VCaP (cell line): Measurements from ENCODE around the gene ACTRT3.

Source experiments
- H3K27ac ChIP-seq: fragments of 450-650 bp; 2 replicates; pipeline ENCODE4 v1.5.1; 2017
- TF ChIP-seq, protein P1 (sequence below): fragments of 450-650 bp; conservative IDR thresholded peaks from 2 replicates; pipeline ENCODE4 v1.5.1; 2017; ENCODE audit warnings: mild to moderate bottlenecking, moderate library complexity

The ACTRT3 gene

DNA sequence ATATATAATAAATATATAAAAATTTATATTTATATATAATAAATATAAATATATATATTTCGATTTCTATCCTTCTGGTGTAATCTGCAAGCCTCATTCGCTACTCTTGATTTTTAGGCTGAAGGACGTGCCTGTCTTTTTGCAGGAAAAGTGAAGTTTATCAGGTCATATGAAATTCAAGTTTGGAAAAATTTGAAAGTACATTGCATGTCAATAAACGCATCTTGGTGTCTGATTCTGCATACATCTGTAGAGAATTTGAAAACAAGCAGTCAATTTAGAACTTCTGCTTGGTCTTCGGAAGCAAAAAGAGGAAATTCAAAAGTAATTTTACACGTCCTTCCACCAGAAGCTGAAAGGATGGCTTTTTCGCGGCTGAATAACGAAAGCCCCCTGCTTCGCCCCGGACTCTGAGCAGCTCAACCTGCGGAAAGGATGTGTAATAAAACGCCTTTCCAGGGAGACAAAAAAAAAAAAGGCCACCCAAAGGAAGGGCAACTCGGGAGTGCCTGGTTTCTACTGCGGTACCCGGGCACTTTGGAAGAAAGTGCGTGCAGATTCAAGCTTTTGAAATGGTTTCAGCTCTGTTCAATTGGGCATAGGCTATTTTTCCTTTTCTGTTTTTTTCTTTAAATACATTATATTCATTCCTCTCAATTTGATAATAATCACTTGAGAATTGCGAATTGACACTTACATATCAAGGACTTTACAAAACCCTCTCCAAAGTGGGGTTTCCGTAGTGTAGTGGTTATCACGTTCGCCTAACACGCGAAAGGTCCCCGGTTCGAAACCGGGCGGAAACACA is 2.3 kb upstream of the ACTRT3 start:
- TF ChIP-seq, protein P1, sequence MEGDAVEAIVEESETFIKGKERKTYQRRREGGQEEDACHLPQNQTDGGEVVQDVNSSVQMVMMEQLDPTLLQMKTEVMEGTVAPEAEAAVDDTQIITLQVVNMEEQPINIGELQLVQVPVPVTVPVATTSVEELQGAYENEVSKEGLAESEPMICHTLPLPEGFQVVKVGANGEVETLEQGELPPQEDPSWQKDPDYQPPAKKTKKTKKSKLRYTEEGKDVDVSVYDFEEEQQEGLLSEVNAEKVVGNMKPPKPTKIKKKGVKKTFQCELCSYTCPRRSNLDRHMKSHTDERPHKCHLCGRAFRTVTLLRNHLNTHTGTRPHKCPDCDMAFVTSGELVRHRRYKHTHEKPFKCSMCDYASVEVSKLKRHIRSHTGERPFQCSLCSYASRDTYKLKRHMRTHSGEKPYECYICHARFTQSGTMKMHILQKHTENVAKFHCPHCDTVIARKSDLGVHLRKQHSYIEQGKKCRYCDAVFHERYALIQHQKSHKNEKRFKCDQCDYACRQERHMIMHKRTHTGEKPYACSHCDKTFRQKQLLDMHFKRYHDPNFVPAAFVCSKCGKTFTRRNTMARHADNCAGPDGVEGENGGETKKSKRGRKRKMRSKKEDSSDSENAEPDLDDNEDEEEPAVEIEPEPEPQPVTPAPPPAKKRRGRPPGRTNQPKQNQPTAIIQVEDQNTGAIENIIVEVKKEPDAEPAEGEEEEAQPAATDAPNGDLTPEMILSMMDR: no peak
- H3K27ac ChIP-seq: peak overlapping the region; percentile 93

DNA sequence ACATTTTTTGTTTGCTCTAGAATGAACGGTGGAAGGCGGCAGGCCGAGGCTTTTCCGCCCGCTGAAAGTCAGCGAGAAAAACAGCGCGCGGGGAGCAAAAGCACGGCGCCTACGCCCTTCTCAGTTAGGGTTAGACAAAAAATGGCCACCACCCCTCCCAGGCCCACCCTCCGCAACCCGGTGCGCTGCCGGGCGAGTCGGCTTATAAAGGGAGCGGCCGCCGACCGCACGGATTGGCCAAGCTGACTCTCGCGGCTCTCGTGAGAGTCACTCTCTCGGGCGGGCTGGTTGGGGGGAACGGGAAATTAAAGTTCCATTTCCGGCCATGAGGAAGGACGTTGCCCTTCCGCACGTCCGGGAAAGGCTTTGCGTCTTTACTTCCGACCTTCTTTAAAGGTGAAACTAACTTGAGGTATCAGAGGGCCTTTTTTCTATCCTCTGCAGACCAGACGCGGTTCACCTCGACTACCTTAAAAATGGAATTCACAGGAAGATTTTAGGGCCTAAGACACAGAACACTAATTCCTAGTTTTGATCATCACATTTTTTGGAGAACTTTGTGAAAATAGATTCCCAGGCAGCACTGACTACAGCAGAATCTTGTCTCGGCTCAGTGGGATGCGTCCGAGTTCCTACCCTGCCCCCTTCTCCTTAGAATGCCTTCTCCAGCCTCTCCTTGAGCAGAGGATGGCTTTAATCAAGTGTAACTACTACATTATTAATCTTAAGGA is 4.3 kb downstream of the ACTRT3 start, which contains the start of gene TERC:
TERC (minus strand) TSS at position 179 of the 731 bp plus-strand sequence.
- TF ChIP-seq, protein P1: no peak
- H3K27ac ChIP-seq: peak within 1 kb of the TSS; percentile 95

DNA sequence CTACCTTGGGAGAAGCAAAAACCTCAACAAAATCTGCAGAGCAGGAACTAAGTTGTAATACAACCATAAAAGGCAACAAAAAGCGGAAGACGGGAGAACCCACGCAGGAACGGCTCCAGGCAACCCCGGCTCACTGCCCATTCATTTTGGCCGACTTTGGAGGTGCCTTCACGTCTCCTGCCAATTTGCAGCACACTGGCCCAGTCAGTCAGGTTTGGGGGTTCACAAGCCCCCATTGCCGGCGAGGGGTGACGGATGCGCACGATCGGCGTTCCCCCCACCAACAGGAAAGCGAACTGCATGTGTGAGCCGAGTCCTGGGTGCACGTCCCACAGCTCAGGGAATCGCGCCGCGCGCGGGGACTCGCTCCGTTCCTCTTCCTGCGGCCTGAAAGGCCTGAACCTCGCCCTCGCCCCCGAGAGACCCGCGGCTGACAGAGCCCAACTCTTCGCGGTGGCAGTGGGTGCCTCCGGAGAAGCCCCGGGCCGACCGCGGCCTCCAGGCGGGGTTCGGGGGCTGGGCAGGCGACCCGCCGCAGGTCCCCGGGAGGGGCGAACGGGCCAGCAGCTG is 5.0 kb downstream of the ACTRT3 start:
- TF ChIP-seq, protein P1: no peak
- peak overlapping the region; percentile 95 for H3K27ac ChIP-seq

DNA sequence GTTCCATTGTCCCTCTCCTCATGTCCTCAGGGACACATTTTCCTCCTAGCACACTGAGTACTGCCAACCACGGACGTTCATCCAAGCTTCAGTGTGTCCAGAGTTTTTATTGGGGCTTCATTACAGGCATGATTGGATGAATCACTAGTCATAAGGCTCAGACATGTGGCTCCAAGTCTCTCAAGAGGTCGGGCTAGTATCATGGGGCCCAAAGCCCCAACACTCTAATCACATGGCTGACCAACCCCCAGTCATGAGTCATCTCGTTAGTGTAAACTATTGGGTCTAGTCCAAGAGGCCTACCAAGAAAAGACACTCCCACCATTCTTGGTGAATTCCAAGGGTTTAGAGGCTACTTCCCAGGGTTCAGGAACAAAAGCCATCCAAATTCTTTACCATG is 8.9 kb downstream of the ACTRT3 start:
- H3K27ac ChIP-seq: no peak overlapping the region
- TF ChIP-seq, protein P1: no peak

DNA sequence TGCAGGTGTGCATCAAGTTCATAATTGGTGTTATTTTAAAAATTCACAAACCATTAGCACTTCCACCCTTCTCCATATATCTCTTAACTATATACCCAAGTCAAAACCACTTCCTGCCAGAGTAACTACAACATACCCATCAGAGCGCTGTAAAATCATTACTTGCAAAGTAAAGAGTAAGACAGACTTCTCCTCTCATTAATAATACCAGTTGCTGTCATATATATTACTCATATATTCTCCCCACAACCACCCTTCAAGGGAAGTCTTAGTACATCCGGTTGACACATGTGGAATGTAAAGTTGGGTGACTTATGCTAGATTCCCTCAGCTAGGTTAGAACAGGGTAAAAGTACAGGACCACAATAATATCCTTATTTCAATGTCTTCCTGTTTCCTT is 10.1 kb downstream of the ACTRT3 start:
- no peak overlapping the region for H3K27ac ChIP-seq
- TF ChIP-seq, protein P1: no peak

DNA sequence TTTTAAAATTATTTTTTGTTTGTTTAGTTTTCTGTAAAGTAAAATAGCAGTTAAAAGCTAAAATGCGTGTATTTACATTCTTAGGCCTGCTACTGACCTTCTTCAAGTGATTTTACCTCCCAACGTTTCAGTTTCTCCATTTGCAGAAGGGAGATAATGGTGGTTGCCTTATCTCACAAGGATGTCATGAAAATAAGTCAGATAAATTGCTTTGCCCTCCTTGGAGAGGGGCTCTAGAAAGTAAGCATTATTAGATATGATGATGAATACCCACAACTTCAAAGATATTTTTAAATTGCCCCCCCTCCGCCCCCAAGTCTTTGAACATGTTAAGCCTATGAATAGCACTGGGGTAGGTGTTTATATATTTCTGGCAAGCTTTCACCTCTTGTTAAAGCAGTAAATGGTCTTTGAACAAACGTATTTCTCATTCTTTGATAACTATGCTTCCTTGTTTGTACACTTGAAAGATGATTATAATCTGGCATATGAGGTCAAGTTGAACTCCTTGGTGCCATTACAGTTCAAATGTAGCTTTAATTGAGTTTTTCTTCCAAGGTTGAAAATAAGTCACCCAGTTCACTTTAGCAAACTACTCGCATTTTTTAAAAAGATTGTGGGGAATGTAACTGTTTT is 10.9 kb downstream of the ACTRT3 start:
- H3K27ac ChIP-seq: no peak overlapping the region
- TF ChIP-seq, protein P1: no peak

DNA sequence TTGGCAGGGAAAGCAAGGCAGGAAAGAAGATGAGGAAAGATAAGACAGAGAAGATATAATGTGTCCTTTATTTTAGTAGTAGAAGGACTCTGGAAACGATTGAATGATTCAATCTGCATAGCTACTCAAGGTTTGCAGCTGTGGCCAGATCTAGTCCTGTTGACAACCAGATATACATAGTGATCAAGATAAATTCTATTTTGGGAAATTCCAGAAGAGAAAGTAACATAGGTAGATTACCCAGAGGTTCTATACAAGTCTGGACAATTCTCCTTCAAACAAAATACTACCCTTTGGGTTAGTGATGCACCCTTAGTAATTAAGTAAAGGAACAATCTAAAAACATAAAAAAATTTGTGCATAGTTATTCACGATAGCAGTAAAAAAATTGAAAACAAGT is 13.9 kb downstream of the ACTRT3 start:
- H3K27ac ChIP-seq: no peak overlapping the region
- TF ChIP-seq, protein P1: no peak
